Measurements from ENCODE around the gene CHAC1.

CHAC1 gene

GRCh38 chr15:40990789-40991188 lies 37.5 kb downstream of the CHAC1 start:
- no peak for DNase-seq

DNA sequence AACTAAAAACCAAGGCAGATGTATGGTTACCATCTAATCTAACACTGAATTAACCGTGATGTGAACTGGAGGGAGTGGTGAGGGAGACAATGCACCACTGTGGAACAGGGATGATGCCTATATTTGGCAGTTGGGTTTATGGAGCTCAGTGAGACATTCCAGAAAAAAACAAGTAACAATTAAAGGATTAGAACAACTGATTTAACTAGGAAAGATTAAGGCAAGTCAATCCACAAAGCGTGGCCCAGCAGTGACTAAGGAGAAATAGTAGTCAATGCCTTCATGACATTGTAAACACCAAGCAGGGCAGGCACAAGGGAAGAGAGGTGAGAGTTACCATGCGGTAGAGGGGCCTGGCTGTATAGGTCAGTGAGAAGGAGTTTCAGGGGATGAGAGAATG lies 38.1 kb downstream of the CHAC1 start:
- DNase-seq = no peak

- no peak for DNase-seq
These were observed 39.0 kb downstream of the CHAC1 start for GRCh38 chr15:40992241-40992741.

- no peak for DNase-seq
These were observed 39.6 kb downstream of the CHAC1 start for GRCh38 chr15:40992825-40993224.

DNA sequence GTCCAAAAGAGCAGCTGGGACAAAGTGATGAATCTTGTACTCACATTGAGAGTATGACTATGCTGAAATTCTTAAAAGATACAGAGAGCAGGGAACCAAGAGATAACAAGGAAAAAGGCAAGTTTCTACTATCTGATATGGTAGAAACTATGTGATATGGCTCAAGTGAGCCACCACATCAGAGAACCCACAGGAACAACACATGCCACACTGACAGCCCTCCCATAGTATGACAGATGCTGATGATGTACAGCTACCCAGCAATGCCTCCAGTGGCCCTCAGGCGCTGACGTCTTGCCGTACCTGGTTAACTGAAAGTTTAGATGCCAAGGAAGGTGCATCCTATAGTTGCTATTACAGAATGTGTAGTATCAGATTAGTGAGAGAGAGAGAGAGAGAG lies 42.4 kb downstream of the CHAC1 start:
- DNase-seq = peak; percentile 52

DNA sequence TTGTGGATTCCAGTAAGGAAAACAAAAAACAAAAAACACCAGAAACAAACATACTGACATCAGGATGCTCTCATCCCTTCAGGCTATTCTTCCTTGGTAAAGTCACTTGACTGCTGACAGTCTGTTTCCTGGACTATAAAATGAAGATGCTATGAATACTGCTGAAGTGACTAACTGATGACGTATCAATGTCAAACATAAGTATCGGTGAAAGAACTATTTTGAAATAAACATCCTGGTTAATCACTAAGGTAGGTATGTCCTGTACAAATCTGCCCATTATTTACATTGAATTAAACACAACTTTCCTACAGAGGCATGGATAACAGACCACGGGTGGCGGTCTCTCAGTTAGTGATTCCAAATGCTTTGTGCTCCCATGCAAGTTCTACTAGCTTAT lies 45.9 kb downstream of the CHAC1 start:
- DNase-seq = no peak

GRCh38 chr15:41001524-41002214 lies 48.4 kb downstream of the CHAC1 start:
- DNase-seq = no peak

- no peak for DNase-seq
These were observed 51.2 kb downstream of the CHAC1 start for GRCh38 chr15:41004490-41004889.

All from hematopoietic multipotent progenitor cell treated with erythropoietin and hydrocortisone succinate and interleukin-3 and kit ligand, for 6 days (in vitro differentiated cells).